ENCODE measurements around the gene ZBTB5.

DNA sequence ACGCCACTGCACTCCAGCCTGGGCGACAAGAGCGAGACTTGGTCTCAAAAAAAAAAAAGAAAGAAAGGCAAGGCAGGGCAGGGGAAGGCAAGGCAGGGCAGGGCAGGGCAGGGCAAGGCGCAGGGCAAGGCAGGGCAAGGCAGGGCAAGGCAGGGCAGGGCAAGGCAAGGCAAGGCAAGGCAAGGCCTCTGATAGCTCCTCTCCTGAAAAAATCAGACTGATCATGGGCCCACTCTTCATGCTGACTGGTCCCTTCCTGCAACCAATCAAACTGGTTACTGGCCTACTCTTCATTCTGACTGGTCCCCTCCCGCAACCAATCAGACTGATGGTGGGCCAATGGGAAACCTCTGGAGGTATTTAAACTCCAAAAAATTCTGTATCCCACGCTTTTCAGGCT lies 3.4 kb upstream of the ZBTB5 start:
- TF ChIP-seq, protein P1, sequence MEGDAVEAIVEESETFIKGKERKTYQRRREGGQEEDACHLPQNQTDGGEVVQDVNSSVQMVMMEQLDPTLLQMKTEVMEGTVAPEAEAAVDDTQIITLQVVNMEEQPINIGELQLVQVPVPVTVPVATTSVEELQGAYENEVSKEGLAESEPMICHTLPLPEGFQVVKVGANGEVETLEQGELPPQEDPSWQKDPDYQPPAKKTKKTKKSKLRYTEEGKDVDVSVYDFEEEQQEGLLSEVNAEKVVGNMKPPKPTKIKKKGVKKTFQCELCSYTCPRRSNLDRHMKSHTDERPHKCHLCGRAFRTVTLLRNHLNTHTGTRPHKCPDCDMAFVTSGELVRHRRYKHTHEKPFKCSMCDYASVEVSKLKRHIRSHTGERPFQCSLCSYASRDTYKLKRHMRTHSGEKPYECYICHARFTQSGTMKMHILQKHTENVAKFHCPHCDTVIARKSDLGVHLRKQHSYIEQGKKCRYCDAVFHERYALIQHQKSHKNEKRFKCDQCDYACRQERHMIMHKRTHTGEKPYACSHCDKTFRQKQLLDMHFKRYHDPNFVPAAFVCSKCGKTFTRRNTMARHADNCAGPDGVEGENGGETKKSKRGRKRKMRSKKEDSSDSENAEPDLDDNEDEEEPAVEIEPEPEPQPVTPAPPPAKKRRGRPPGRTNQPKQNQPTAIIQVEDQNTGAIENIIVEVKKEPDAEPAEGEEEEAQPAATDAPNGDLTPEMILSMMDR (IDR thresholded peaks at IDR 0.05): no peak
- TF ChIP-seq POLR2A (IDR thresholded peaks at IDR 0.05): no peak
